HG03025 (cell line): ENCODE results near the gene BCAS1.
"Not testable (repeated sequence)": the region's sequence is repeated elsewhere in the genome, so short reads cannot be mapped to it uniquely, and the experiment has no call there.

Experiments used
- ATAC-seq: cut with Tn5 transposase; IDR thresholded peaks from one replicate; pipeline ENCODE4 v1.9.1; 2021; ENCODE audit warnings: mild to moderate bottlenecking, moderate library complexity; ENCODE audit not compliant: unreplicated experiment, low FRiP score

BCAS1 gene

DNA sequence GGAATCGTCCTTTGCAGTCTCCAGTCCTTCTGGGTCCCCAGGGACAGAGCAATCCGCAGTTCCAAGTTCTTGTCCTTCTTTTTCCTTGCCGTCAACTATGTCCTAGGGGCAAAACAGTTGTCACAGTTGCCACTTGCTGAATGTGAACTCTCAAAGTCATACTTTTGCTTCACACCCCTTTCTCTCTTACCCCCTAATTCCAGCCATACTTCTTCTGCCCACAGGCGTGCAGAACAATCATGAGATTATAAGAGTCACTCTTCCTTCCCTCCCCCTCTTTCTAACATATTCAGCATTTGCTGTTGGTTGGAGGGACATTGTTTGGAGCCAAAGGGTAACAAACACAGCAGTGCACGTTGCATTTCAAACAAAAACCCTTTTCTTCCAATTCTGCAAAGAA is 74.4 kb downstream of the BCAS1 start:
- no peak for ATAC-seq

DNA sequence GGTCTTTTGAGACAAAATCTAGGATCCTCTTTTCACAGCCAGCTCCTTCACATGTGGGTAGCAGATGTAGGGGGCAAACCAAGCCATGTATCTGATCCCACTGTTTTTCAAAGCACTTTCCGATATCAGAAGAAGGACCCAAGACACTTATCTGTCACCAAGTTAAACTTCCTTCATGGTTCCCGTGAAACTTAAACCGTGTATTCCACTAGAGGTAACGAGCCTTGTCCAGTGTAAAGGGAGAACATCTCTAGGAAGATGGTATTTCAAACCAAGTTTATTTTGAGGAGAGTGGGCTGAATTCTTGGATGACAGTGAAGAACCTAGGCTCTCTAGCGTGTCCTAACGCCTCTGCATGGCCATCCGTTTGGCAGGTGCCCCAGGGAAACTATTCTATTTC is 76.3 kb downstream of the BCAS1 start:
- ATAC-seq: no peak

DNA sequence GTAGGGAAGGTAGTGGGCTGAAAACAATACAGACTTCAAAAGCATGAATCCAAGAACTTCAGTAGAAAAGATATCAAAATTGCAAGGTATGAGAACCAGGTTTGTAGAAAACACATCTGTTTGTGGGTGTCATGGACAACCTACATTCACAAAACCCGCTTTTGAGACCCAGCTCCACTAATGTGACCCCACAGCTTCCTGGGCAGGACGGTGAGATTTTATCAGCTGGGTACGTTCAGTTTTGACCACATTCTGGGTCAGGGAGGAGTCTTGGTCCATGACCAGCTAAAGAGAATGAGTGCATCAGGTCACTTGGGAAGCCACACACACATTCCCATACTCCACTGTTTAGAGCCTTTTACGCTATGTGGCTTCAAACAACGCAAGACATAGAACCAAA is 77.1 kb downstream of the BCAS1 start:
- no peak for ATAC-seq

- no peak for ATAC-seq
These were observed 79.5 kb downstream of the BCAS1 start for GRCh38 chr20:53990768-53991450.

GRCh38 chr20:53990003-53990402 is 80.4 kb downstream of the BCAS1 start:
- ATAC-seq: no peak

DNA sequence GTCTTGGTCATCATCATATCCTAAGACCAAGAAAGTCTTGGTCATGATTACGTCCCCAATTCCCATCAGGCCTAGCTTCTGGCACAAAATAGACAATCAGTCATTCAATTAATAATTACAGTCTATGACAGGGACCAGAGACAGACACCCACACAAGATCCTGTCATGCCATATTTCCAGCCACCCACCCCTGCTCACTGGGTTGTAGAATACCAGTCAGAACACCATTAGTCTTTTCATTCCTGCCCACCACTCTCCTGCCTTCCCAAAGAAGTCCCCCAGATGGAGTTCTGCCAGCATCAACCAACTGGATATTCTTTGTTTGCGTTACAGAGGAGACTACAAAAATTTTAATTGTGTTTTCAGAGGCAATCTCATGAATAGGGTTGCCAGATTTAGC is 81.0 kb downstream of the BCAS1 start:
- no peak for ATAC-seq

DNA sequence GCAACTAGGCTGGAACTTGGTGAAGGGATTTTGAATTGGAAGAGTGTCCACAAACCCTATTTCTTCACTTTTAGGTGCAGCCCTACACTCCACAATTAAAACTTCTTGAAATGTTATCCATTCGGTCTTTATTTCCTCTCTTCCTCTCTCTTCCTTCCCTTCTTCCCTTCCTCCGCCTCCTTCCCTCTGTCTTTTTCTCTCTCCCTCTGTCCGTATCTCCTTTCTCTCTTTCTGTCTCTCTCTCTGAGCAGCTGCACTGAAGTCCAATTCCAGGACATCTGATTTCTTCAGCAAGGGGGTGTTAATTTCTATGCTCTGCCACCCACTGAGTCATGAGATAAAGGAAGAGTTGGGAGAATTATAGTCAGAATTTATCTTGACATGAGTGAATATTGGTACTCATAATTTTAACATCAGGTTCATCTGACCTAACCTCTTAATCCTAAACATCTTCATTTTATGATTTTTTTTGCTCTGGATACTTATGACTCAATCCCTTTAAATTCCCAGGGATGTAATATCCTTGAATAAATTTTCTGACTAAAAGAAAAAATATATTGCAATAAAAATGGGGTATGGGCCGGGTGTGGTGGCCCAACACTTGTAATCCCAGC is 84.2 kb downstream of the BCAS1 start:
- no peak for ATAC-seq

GRCh38 chr20:53985150-53985518 is 85.3 kb downstream of the BCAS1 start:
- no peak for ATAC-seq

DNA sequence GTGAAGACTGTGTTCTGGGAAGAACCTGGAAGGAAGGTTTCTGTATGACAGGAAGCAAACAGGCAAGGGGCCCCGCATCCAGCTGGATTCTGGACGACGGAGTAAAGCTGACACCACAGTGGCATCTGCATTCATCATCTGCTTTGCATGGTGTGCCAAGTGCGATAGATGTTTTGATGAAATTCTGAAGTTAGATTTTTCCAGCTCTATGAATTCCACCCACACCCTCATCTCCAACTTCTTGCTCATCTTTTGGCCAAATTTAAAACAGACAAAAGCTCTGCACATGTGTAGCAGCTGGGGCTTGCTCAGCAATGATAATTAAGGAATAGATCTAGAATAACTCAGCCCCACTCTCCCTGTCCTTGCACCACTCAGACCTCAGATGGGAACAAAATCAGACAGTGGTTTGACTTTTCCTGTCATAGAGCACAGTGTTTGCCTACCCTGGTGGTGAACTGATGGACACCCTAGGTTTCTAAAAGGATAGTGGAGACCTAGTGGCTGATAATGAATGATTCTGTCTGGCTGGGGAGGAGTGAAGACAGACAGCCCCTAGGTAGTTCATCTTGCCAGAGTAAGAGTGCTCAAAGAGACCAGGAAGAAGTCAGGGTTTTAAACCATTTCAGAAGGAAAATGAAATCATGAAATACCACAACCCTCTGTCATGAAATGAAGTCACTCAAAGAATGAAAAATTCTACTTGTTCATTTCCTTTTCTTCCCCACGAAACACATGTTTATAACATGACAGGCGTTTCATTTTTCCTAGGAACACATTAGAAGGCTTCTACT is 85.8 kb downstream of the BCAS1 start:
- no peak for ATAC-seq

GRCh38 chr20:53983401-53983800 is 87.0 kb downstream of the BCAS1 start:
- ATAC-seq: no peak

GRCh38 chr20:53982624-53983023 is 87.8 kb downstream of the BCAS1 start:
- no peak for ATAC-seq

- ATAC-seq: no peak
These were observed 88.5 kb downstream of the BCAS1 start for GRCh38 chr20:53981752-53982437.

DNA sequence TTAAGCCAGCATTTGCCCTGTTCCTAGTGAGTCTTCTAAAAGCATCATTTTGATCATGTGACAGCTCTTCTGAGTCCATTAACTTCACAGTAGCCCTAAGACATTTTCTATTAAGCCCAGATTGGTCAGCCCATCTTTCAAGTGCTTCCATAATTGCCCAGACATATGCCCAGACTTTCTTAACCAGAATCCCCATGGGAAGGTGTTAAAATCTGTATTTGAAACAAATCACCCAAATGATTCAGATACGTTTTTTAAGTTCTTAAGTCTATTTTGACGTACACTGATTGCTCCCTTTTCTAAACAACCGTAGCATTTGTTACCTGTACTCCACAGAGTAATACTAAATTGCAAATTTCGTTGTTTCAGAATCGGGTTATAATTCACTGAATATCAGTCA is 89.3 kb downstream of the BCAS1 start:
- no peak for ATAC-seq

- ATAC-seq: no peak
These were observed 90.3 kb downstream of the BCAS1 start for GRCh38 chr20:53980031-53980465.

- ATAC-seq: no peak
These were observed 91.9 kb downstream of the BCAS1 start for GRCh38 chr20:53978497-53978896.

- ATAC-seq: no peak
These were observed 93.0 kb downstream of the BCAS1 start for GRCh38 chr20:53977391-53977790.

DNA sequence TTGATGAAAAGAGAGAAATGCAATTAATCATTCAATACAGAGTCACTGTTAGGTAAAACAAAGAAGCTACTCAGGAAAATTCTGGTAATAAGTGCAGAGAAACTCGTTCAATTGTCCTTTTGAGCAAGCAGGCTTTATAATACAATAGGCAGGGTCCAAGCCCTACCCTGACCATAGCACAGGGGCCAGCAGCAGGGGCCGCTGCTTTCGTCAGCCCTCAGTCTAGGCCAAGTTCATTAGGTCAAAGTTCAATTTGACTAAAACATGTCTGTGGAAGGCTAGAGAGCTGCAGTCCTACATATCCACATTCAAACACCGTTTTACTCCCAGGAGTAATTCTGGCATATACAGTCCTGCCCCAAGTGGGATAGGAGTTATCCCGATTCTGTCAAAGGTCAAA is 94.6 kb downstream of the BCAS1 start:
- ATAC-seq: no peak

DNA sequence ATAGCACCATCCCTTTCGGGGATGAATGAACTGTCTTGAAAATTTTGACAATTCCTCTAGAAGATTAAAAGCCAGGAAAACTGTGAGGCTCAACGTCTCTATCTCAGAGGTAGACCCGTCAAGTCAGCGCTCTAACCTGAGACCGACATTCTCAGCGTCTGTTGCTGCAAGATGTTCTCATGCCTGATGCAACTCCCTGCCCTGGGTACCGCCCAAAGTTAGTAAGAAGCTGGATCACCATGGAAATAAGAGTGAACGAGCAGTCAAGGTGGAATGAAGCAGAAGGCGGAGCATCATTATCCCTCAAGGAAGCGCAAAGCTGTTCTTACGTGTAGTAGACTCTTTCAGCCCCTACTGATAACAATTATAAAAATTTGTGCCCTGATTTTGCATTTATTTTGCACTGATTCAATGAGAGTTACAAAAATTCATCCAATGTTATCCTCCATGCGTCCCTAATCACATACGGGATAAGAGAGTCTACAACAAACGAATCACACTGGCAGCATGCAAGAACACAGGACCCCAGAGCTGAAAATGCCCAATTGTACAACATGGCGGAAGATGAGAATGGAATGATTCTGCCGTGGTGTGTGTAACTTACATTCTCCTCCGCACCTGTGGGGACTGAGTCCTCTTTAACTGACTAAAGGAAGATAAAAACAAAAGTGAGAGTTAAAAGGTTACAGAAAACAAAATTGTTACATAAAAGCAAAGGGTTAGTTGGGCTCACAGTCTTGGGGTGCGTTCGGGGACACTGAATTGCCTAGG is 95.4 kb downstream of the BCAS1 start:
- ATAC-seq: no peak

DNA sequence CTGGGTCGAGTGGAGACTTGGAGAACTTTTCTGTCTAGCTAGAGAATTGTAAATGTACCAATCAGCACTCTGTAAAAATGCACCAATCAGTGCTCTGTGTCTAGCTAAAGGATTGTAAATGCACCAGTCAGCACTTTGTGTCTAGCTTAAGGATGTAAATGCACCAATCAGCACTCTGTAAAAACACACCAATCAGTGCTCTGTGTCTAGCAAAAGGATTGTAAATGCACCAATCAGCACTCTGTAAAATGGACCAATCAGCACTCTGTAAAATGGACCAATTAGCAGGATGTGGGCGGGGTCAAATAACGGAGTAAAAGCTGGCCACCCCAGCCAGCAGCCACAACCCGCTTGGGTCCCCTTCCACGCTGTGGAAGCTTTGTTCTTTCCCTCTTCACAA is 96.5 kb downstream of the BCAS1 start:
- ATAC-seq: not testable (repeated sequence)

DNA sequence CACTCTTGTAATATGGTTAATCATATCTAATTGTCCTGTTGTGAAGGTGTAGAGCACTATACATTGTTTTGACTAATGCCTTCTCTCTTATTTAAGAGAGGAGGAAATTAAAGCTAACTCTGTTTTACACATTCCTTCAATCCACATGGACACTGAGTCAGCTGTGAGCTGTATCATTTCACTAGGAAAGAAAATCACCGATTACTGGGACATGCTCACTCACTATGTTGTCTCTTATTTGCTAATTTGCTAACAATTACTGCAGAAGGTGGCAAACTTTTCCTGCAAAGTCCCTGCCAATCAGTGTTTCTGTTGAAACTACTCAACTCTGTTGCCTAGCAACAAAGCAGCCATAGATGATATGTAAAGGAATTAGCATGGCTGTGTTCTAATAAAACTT is 98.2 kb downstream of the BCAS1 start:
- no peak for ATAC-seq
